HG02852 (cell line): ENCODE results near the gene NHS.
"Not testable (repeated sequence)": the region's sequence is repeated elsewhere in the genome, so short reads cannot be mapped to it uniquely, and the experiment has no call there.

ENCODE experiments used
- ATAC-seq: cut with Tn5 transposase; IDR thresholded peaks from one replicate; pipeline ENCODE4 v1.9.1; 2021; ENCODE audit warnings: mild to moderate bottlenecking, moderate library complexity; ENCODE audit not compliant: unreplicated experiment

NHS gene

GRCh38 chrX:17446269-17446668, 71.3 kb downstream of the NHS start:
- ATAC-seq, result not testable (repeated sequence)

- ATAC-seq, result no peak
These were observed 73.2 kb downstream of the NHS start for GRCh38 chrX:17448188-17448587.

- ATAC-seq, result no peak
These were observed 74.9 kb downstream of the NHS start for GRCh38 chrX:17449866-17450265.

- ATAC-seq, result no peak
These were observed 78.8 kb downstream of the NHS start for GRCh38 chrX:17453788-17454187.

- no peak for ATAC-seq
These were observed 81.5 kb downstream of the NHS start for GRCh38 chrX:17456526-17456925.

GRCh38 chrX:17459008-17459611, 84.1 kb downstream of the NHS start:
- ATAC-seq, result no peak

GRCh38 chrX:17459661-17460060, 84.7 kb downstream of the NHS start:
- ATAC-seq, result no peak

GRCh38 chrX:17462881-17463280, 87.9 kb downstream of the NHS start:
- no peak for ATAC-seq

- ATAC-seq, result no peak
These were observed 89.2 kb downstream of the NHS start for GRCh38 chrX:17464194-17464593.

- ATAC-seq, result no peak
These were observed 90.2 kb downstream of the NHS start for GRCh38 chrX:17465201-17465600.

GRCh38 chrX:17465802-17466201, 90.8 kb downstream of the NHS start:
- ATAC-seq, result no peak

GRCh38 chrX:17470136-17470535, 95.1 kb downstream of the NHS start:
- no peak for ATAC-seq

GRCh38 chrX:17471121-17471520, 96.1 kb downstream of the NHS start:
- ATAC-seq, result no peak

GRCh38 chrX:17471861-17472260, 96.9 kb downstream of the NHS start:
- no peak for ATAC-seq

- ATAC-seq, result no peak
These were observed 97.4 kb downstream of the NHS start for GRCh38 chrX:17472424-17472823.

- no peak for ATAC-seq
These were observed 98.0 kb downstream of the NHS start for GRCh38 chrX:17473021-17473420.

GRCh38 chrX:17474892-17475291, 99.9 kb downstream of the NHS start:
- no peak for ATAC-seq

GRCh38 chrX:17475449-17476217, 100.6 kb downstream of the NHS start:
- no peak for ATAC-seq

- ATAC-seq, result no peak
These were observed 101.4 kb downstream of the NHS start for GRCh38 chrX:17476411-17476810.

GRCh38 chrX:17481086-17481485, 106.1 kb downstream of the NHS start:
- ATAC-seq, result no peak

GRCh38 chrX:17484592-17484991, 109.6 kb downstream of the NHS start:
- no peak for ATAC-seq

- ATAC-seq, result no peak
These were observed 110.4 kb downstream of the NHS start for GRCh38 chrX:17485391-17485790.

- no peak for ATAC-seq
These were observed 113.0 kb downstream of the NHS start for GRCh38 chrX:17488036-17488435.
